HG03039 (cell line): ENCODE measurements around the gene TCEAL4.
"Not testable (repeated sequence)": the region's sequence is repeated elsewhere in the genome, so short reads cannot be mapped to it uniquely, and the experiment has no call there.

Experiments used
- ATAC-seq: cut with Tn5 transposase; IDR thresholded peaks from one replicate; pipeline ENCODE4 v1.9.1; 2021; ENCODE audit warnings: mild to moderate bottlenecking, moderate library complexity; ENCODE audit not compliant: unreplicated experiment

Gene TCEAL4

DNA sequence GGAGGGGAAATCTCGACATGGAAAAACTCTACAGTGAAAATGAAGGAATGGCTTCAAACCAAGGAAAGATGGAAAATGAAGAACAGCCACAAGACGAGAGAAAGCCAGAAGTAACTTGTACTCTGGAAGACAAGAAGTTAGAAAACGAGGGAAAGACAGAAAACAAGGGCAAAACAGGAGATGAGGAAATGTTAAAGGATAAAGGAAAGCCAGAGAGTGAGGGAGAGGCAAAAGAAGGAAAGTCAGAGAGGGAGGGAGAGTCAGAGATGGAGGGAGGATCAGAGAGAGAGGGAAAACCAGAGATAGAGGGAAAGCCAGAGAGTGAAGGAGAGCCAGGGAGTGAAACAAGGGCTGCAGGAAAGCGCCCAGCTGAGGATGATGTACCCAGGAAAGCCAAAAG, 1.3 kb downstream of the TCEAL4 start:
- ATAC-seq, result no peak

DNA sequence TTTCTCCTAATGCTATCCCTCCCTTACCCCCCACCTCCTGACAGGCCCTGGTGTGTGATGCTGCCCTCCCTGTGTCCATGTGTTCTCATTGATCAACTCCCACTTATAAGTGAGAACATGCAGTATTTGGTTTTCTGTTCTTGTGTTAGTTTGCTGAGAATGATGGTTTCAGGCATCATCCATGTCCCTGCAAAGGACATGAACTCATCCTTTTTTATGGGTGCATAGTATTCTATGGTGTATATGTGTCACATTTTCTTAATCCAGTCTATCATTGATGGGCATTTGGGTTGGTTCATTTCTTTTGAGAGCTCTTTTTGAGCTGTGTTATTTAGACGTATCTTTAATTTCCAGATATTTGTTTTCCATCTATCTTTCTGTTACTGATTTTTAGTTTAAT, 7.0 kb downstream of the TCEAL4 start:
- ATAC-seq, result not testable (repeated sequence)

GRCh38 chrX:103595202-103595601, 9.9 kb downstream of the TCEAL4 start:
- ATAC-seq, result not testable (repeated sequence)

DNA sequence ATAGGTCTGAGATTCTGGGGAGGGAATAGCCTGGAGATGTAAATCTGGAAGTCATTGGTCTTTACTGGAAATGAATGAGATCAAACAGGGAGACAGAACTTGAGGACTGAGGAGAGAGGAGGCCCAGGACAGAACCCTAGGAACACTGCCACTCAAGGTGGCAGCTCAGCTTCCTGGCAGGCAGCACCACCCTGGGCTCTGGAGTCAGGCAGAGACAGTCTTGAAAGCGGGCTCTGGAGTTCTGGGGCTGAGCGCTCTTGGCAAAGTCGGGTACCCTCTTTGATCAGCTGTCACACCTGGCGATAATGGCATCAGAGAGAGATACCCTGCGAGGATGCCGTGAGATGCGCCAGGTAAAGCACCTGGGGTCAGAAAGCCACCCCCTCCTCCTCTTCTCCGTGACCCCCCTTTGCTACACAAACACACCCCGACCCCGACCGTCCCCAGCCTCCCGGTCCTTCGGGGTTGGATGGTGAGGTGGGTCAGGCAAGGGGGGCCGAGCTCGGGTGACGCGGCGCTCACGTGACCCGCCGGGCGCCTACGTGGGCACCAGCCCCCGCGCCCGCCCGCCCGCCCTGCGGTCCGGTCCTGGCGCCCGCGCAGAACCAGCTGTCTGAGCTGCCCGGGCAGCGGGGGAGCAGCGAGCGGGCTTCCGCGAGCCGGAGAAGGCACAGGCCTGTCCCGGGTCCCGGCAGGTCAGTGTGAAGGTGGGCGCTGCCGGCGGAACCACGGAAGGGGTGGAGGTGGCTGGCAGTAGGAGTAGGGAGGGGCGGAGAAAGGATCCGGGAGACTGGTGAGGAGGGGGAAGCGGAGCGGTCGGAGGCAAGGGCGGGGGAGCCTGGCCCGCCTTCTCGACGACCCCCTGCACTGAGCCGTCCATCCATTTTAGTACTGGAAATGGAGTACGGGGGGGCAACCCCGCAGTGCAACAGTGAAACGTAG, 22.3 kb downstream of the TCEAL4 start, which contains the start of gene TCEAL3:
TCEAL3 (plus strand) TSS at position 600 of the 942 bp plus-strand sequence. CDS start 1,102 bp downstream, outside the sequence.
- peak; percentile 79 for ATAC-seq

GRCh38 chrX:103608306-103608963, 23.1 kb downstream of the TCEAL4 start:
- no peak for ATAC-seq

- ATAC-seq, result no peak
Measured at GRCh38 chrX:103610282-103610681, 25.0 kb downstream of the TCEAL4 start.

- ATAC-seq, result no peak
Measured at GRCh38 chrX:103613362-103613890, 28.1 kb downstream of the TCEAL4 start.

GRCh38 chrX:103614999-103615398, 29.7 kb downstream of the TCEAL4 start:
- ATAC-seq, result no peak

GRCh38 chrX:103615781-103616371, 30.6 kb downstream of the TCEAL4 start:
- no peak for ATAC-seq

GRCh38 chrX:103616676-103617186, 31.4 kb downstream of the TCEAL4 start:
- ATAC-seq, result no peak

DNA sequence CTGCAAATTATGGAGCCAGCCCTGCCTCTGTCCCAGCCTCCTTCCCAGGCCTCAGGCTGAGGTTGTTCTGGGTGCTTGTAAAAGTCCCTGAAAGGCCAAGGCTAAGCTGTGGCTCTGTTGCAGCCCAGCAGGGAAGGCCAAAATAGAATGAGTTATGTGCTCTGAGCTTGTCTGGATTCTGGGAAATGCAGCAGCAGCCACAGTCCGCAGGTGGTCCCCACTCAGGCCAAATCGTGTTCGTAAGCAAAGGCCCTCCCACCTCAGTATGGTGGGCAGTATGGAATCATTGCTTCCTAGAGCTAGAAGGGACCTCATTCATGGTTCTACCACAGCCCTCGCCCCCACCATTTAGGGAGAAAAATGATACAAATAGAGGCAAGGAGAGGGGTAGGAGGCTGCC, 38.8 kb downstream of the TCEAL4 start:
- no peak for ATAC-seq

DNA sequence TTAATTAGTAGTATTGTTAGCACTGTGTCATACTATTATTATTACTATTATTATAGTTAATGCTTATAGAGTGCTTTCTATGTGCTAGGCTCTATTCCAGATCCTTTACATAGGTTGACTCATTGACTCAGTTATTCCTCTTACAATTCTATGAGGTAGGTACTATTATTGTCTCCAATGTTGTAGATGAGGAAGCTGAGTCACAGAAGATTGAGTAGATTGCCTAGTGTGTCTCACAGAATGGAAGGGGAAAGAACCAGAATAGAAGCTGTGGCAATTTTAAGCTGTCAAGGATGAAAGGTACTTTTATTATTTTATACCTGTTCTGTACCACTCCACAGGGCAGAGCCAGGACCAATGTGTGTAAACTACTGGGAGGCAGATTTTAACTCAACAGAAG, 41.5 kb downstream of the TCEAL4 start:
- no peak for ATAC-seq

DNA sequence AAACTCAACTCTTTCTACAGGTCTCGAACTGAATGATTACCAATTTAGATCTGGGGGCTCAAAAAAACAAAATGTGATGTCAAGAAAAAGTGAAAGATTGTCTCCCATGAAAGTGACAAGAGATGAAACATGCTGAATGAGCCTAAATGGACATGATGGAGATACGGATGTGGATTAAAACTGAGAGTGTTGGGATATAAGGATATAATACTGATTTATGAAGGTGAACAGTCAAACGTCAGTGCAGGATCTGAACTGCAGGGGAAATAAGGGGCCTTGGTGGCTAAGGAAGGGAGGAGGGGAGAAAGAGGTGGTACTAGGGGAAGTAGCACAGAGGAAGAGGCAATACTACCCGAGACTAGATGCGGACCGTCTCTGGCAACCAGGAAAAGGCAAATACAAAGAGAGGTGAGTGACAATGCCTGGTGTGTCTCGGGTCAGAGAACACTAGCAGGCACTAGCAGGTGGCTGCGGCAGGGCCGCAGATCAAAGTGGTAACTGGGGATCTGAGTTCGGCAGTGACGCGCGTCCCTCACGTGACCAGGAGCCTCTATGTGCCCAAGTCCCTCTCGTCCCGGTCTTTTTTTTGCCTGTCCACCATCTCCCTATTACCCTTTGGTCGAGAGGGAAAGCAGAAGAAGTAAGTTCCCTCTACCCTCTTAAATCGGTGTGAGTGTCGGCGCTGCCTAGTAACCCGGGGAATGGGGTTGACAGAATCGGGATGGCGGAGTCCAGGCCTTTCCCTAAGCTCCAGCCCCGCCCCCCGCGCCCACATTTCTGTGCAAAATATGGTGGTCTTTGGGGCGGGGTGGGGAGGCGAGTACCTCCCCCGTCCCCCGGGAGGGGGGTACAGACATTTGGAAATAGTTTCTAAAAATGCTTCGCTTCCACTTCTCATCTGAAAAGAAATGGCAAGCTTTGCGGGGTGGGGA, 43.3 kb downstream of the TCEAL4 start, which contains the start of gene TCEAL1:
TCEAL1 (plus strand) TSS at position 590 of the 932 bp plus-strand sequence. CDS start 942 bp downstream, outside the sequence.
- peak; percentile 73 for ATAC-seq

- no peak for ATAC-seq
Measured at GRCh38 chrX:103629318-103630170, 44.2 kb downstream of the TCEAL4 start.

GRCh38 chrX:103630171-103630511, 44.8 kb downstream of the TCEAL4 start:
- no peak for ATAC-seq

GRCh38 chrX:103631145-103631544, 45.8 kb downstream of the TCEAL4 start:
- ATAC-seq, result no peak

DNA sequence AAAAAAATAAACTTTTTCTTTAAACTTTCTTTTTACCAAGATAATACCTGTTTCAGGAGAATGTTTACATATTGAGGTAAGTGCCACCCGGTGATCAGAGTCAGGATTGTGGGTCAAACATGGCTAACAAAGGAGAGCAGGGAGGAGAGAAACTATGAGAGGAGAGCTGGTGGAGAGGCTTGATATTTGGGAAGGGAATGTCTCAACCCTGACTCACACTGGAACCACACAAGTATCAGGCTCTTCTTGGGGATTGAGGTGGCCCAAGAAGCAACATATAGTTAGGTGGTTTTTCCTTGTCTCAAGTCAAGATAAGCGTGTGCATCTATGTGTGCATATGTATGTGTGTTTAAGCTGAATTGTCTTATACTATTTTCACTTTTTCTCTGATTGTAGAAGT, 50.1 kb downstream of the TCEAL4 start:
- ATAC-seq, result no peak
